GM23338 (cell line): ENCODE data around the gene ITPR3. TPM values are rescaled to one million over a fixed set of nuclear protein-coding genes. Genes with fewer than 3 reads are reported as not detected.

ENCODE experiments used
- ATAC-seq: fragments of 200-7000 bp; cut with Tn5 transposase; 3 replicates; pipeline ENCODE4 v1.9.1; 2020
- DNase-seq: peaks from one replicate; pipeline ENCODE4 v3.0.0-alpha.2; 2015; ENCODE audit warnings: low spot score
- H2AFZ ChIP-seq: fragments of 200-600 bp; sonication (generic); 2 replicates; pipeline ENCODE4 v1.8.0; 2016; ENCODE audit warnings: antibody characterized with exemption, mild to moderate bottlenecking, moderate library complexity
- H3F3A ChIP-seq: fragments of 200-600 bp; sonication (generic); replicated peaks from 2 replicates; pipeline ENCODE4 v1.8.0; 2017; ENCODE audit warnings: antibody characterized with exemption, mixed run types, low read depth
- H3K27ac ChIP-seq: fragments of 200-600 bp; sonication (generic); 2 replicates; pipeline ENCODE4 v1.6.1; 2016; ENCODE audit warnings: low read depth
- H3K27me3 ChIP-seq: fragments of 200-600 bp; sonication (generic); 2 replicates; pipeline ENCODE4 v1.8.0; 2016; ENCODE audit warnings: mild to moderate bottlenecking, mixed run types, moderate library complexity; ENCODE audit not compliant: insufficient read depth
- H3K36me3 ChIP-seq: fragments of 200-600 bp; sonication (generic); 2 replicates; pipeline ENCODE4 v1.8.0; 2016; ENCODE audit warnings: mild to moderate bottlenecking; ENCODE audit not compliant: insufficient read depth
- H3K4me1 ChIP-seq: fragments of 200-600 bp; sonication (generic); 2 replicates; pipeline ENCODE4 v1.8.0; 2016; ENCODE audit warnings: mild to moderate bottlenecking, moderate library complexity; ENCODE audit not compliant: insufficient read depth
- H3K4me2 ChIP-seq: fragments of 200-600 bp; sonication (generic); 2 replicates; pipeline ENCODE4 v1.7.1; 2017; ENCODE audit warnings: mixed run types
- H3K4me3 ChIP-seq: fragments of 200-600 bp; sonication (generic); 2 replicates; pipeline ENCODE4 v1.6.1; 2016; ENCODE audit warnings: mixed run types
- H3K79me2 ChIP-seq: fragments of 200-600 bp; sonication (generic); replicated peaks from 2 replicates; pipeline ENCODE4 v1.8.0; 2017; ENCODE audit warnings: mild to moderate bottlenecking; ENCODE audit not compliant: insufficient read depth
- H3K9me2 ChIP-seq: fragments of 200-600 bp; sonication (generic); 2 replicates; pipeline ENCODE4 v1.8.0; 2017; ENCODE audit not compliant: insufficient read depth
- H4K20me1 ChIP-seq: fragments of 200-600 bp; sonication (generic); replicated peaks from 2 replicates; pipeline ENCODE4 v1.8.0; 2017; ENCODE audit warnings: mild to moderate bottlenecking; ENCODE audit not compliant: insufficient read depth
- H3K27ac Mint-ChIP-seq: 2 replicates; pipeline ENCODE4 v1.8.0; 2020; ENCODE audit warnings: inconsistent platforms, mild to moderate bottlenecking, moderate library complexity, mixed read lengths
- H3K27me3 Mint-ChIP-seq: 3 replicates; pipeline ENCODE4 v1.8.0; 2022; ENCODE audit warnings: low read depth, mild to moderate bottlenecking, moderate library complexity, mixed read lengths, inconsistent platforms; ENCODE audit not compliant: insufficient read depth, poor library complexity
- H3K36me3 Mint-ChIP-seq: 3 replicates; pipeline ENCODE4 v1.8.0; 2021; ENCODE audit warnings: low read depth, mild to moderate bottlenecking, inconsistent platforms, moderate library complexity, mixed read lengths
- H3K4me1 Mint-ChIP-seq: 3 replicates; pipeline ENCODE4 v1.8.0; 2020; ENCODE audit warnings: mild to moderate bottlenecking, inconsistent platforms, mixed read lengths
- H3K4me3 Mint-ChIP-seq: 3 replicates; pipeline ENCODE4 v1.8.0; 2021; ENCODE audit warnings: moderate library complexity, mild to moderate bottlenecking, inconsistent platforms, mixed read lengths
- H3K9me3 Mint-ChIP-seq: 3 replicates; pipeline ENCODE4 v1.8.0; 2020; ENCODE audit warnings: moderate library complexity, mild to moderate bottlenecking, inconsistent platforms, mixed read lengths
- CREB1 ChIP-seq: fragments of 250-450 bp; sonication (Bioruptor Pico); IDR thresholded peaks from 2 replicates; pipeline ENCODE4 v1.5.0; 2020; ENCODE audit warnings: low read depth, mild to moderate bottlenecking, moderate library complexity
- EZH2 ChIP-seq: fragments of 200-600 bp; sonication (generic); IDR thresholded peaks from one replicate; pipeline ENCODE4 v1.8.0; 2017; ENCODE audit warnings: antibody characterized with exemption, mild to moderate bottlenecking, low read depth; ENCODE audit not compliant: unreplicated experiment
- EZH2phosphoT487 ChIP-seq: fragments of 200-600 bp; sonication (generic); IDR thresholded peaks from one replicate; pipeline ENCODE4 v1.8.1; 2018; ENCODE audit warnings: antibody characterized with exemption; ENCODE audit not compliant: unreplicated experiment
- JUNB ChIP-seq: IDR thresholded peaks from one replicate; pipeline ENCODE4 v1.6.1; 2016; ENCODE audit warnings: antibody characterized with exemption; ENCODE audit not compliant: unreplicated experiment
- NANOG ChIP-seq: IDR thresholded peaks from 2 replicates; pipeline ENCODE4 v1.6.1; 2016; ENCODE audit warnings: antibody characterized with exemption, borderline replicate concordance
- POLR2AphosphoS5 ChIP-seq: IDR thresholded peaks from 2 replicates; pipeline ENCODE4 v1.6.1; 2016; ENCODE audit warnings: antibody characterized with exemption, low read depth
- STAT1 ChIP-seq: IDR thresholded peaks from one replicate; pipeline ENCODE4 v1.6.1; 2016; ENCODE audit warnings: antibody characterized with exemption; ENCODE audit not compliant: unreplicated experiment
- ZNF114 ChIP-seq: fragments of 250-450 bp; sonication (Bioruptor Pico); IDR thresholded peaks from 2 replicates; pipeline ENCODE4 v1.5.0; 2020; ENCODE audit warnings: mild to moderate bottlenecking, moderate library complexity
- ZNF331 ChIP-seq: fragments of 250-450 bp; sonication (Bioruptor Pico); IDR thresholded peaks from 2 replicates; pipeline ENCODE4 v1.5.0; 2020; ENCODE audit warnings: low read depth, mild to moderate bottlenecking, moderate library complexity
- polyA plus RNA-seq: library from polyadenylated mRNA; unstranded; fragments of >200 nt; fragmentation: Nextera tagmentation; extraction: Ambion mirVana; gene quantifications from 2 replicates; pipeline ENCODE4 v1.2.1, GENCODE V29; 2016
- total RNA-seq: library from RNA; depleted of rRNA; stranded (reverse); fragments of >200 nt; shearing (Covaris generic); gene quantifications from 2 replicates; pipeline ENCODE4 v1.2.3, GENCODE V29; 2014
- TF ChIP-seq, protein P1 (sequence below), 2 experiments: fragments of 200-600 bp in 1 of 2; sonication (generic) in 1 of 2; conservative IDR thresholded peaks; 2 replicates each; pipeline versions ENCODE4 v1.5.1 to v1.6.1; 2016 to 2017; ENCODE audit warnings: antibody characterized with exemption in 2 of 2, low read depth in 2 of 2, mild to moderate bottlenecking in 2 of 2, moderate library complexity in 1 of 2
- TF ChIP-seq, protein P2 (sequence below): fragments of 250-450 bp; sonication (Bioruptor Pico); IDR thresholded peaks from 2 replicates; pipeline ENCODE4 v1.5.0; 2020; ENCODE audit warnings: mild to moderate bottlenecking, moderate library complexity
- TF ChIP-seq, protein P3 (sequence below): IDR thresholded peaks from 2 replicates; pipeline ENCODE4 v1.6.1; 2016; ENCODE audit warnings: antibody characterized with exemption
- TF ChIP-seq, protein P4 (sequence below): IDR thresholded peaks from one replicate; pipeline ENCODE4 v1.6.1; 2018; ENCODE audit warnings: antibody characterized with exemption; ENCODE audit not compliant: unreplicated experiment

ITPR3 gene
- total and polyA plus RNA-seq, 2 experiments from 2014 or later: 7.3 to 31.9 TPM

DNA sequence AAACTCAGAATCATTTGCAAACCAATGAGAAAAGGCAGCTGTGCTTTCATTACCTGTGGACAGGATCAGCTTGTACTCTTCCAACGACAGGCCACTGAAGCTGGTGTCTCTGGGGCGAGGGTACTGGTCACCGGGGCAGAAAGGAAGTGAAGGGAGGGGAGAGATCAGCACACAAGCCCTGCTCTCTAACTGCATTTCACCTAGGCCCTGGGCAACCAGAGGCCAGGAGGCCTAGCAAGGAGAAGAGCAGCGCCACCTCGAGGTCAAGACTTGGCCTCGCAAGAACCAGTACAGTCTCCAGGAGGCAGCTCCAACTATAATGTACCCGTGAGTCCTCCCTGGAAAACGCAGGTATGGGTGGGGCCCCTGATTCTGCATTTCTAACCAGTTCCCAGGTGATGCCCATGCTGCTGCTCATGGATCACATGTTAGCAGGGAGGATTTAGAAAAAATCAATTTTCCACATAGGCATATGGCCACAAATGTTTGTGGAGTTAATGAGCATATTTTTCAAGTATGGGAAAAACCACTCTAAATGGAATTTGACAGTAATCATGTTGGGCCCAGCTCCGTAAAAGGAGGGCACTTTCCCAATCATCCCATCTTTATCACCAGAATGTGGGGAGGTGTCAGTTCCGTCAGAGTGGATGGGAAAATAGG is 79.4 kb downstream of the ITPR3 start:
- peaks cover 48% of the 10 kb centered on the region for H3K36me3 Mint-ChIP-seq
- H3K9me3 Mint-ChIP-seq: no peaks in the 10 kb centered on the region
- H3K36me3 ChIP-seq: peaks cover 10% of the 10 kb centered on the region
- no peak overlapping the region for H3K27ac Mint-ChIP-seq
- H3K27me3 Mint-ChIP-seq: peaks cover 2% of the 10 kb centered on the region
- H3K4me3 Mint-ChIP-seq: no peak overlapping the region
- H3K9me2 ChIP-seq: no peaks in the 10 kb centered on the region
- H3K27me3 ChIP-seq: no peaks in the 10 kb centered on the region
- H2AFZ ChIP-seq: no peak overlapping the region
- H3K4me3 ChIP-seq: no peak overlapping the region
- H3K4me1 Mint-ChIP-seq: peaks cover 24% of the 10 kb centered on the region
- H3K27ac ChIP-seq: no peak overlapping the region
- H3K79me2 ChIP-seq: peaks cover 8% of the 10 kb centered on the region; the same call in 1 of the 2 replicates
- no peak overlapping the region for H3K4me2 ChIP-seq
- peak; percentile 95 for DNase-seq
- TF ChIP-seq, protein P1, sequence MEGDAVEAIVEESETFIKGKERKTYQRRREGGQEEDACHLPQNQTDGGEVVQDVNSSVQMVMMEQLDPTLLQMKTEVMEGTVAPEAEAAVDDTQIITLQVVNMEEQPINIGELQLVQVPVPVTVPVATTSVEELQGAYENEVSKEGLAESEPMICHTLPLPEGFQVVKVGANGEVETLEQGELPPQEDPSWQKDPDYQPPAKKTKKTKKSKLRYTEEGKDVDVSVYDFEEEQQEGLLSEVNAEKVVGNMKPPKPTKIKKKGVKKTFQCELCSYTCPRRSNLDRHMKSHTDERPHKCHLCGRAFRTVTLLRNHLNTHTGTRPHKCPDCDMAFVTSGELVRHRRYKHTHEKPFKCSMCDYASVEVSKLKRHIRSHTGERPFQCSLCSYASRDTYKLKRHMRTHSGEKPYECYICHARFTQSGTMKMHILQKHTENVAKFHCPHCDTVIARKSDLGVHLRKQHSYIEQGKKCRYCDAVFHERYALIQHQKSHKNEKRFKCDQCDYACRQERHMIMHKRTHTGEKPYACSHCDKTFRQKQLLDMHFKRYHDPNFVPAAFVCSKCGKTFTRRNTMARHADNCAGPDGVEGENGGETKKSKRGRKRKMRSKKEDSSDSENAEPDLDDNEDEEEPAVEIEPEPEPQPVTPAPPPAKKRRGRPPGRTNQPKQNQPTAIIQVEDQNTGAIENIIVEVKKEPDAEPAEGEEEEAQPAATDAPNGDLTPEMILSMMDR (conservative IDR thresholded peaks at IDR 0.05; ENCODE audit: low read depth in 2 of 2): peak; percentile 83 to 93
- TF ChIP-seq NANOG (no peak), STAT1 (no peak), CREB1 (CRISPR knock-in tag) (no peak), EZH2phosphoT487 (no peak), ZNF331 (CRISPR knock-in tag) (no peak), POLR2AphosphoS5 (peak; percentile 31; the same call in 1 of the 2 replicates), EZH2 (no peak), JUNB (no peak), ZNF114 (CRISPR knock-in tag) (no peak)
- TF ChIP-seq, protein P2, sequence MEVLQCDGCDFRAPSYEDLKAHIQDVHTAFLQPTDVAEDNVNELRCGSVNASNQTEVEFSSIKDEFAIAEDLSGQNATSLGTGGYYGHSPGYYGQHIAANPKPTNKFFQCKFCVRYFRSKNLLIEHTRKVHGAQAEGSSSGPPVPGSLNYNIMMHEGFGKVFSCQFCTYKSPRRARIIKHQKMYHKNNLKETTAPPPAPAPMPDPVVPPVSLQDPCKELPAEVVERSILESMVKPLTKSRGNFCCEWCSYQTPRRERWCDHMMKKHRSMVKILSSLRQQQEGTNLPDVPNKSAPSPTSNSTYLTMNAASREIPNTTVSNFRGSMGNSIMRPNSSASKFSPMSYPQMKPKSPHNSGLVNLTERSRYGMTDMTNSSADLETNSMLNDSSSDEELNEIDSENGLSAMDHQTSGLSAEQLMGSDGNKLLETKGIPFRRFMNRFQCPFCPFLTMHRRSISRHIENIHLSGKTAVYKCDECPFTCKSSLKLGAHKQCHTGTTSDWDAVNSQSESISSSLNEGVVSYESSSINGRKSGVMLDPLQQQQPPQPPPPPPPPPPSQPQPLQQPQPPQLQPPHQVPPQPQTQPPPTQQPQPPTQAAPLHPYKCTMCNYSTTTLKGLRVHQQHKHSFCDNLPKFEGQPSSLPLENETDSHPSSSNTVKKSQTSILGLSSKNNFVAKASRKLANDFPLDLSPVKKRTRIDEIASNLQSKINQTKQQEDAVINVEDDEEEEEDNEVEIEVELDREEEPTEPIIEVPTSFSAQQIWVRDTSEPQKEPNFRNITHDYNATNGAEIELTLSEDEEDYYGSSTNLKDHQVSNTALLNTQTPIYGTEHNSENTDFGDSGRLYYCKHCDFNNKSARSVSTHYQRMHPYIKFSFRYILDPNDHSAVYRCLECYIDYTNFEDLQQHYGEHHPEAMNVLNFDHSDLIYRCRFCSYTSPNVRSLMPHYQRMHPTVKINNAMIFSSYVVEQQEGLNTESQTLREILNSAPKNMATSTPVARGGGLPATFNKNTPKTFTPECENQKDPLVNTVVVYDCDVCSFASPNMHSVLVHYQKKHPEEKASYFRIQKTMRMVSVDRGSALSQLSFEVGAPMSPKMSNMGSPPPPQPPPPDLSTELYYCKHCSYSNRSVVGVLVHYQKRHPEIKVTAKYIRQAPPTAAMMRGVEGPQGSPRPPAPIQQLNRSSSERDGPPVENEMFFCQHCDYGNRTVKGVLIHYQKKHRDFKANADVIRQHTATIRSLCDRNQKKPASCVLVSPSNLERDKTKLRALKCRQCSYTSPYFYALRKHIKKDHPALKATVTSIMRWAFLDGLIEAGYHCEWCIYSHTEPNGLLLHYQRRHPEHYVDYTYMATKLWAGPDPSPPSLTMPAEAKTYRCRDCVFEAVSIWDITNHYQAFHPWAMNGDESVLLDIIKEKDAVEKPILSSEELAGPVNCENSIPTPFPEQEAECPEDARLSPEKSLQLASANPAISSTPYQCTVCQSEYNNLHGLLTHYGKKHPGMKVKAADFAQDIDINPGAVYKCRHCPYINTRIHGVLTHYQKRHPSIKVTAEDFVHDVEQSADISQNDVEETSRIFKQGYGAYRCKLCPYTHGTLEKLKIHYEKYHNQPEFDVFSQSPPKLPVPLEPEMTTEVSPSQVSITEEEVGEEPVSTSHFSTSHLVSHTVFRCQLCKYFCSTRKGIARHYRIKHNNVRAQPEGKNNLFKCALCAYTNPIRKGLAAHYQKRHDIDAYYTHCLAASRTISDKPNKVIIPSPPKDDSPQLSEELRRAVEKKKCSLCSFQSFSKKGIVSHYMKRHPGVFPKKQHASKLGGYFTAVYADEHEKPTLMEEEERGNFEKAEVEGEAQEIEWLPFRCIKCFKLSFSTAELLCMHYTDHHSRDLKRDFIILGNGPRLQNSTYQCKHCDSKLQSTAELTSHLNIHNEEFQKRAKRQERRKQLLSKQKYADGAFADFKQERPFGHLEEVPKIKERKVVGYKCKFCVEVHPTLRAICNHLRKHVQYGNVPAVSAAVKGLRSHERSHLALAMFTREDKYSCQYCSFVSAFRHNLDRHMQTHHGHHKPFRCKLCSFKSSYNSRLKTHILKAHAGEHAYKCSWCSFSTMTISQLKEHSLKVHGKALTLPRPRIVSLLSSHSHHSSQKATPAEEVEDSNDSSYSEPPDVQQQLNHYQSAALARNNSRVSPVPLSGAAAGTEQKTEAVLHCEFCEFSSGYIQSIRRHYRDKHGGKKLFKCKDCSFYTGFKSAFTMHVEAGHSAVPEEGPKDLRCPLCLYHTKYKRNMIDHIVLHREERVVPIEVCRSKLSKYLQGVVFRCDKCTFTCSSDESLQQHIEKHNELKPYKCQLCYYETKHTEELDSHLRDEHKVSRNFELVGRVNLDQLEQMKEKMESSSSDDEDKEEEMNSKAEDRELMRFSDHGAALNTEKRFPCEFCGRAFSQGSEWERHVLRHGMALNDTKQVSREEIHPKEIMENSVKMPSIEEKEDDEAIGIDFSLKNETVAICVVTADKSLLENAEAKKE (CRISPR knock-in tag): no peak
- TF ChIP-seq, protein P3, sequence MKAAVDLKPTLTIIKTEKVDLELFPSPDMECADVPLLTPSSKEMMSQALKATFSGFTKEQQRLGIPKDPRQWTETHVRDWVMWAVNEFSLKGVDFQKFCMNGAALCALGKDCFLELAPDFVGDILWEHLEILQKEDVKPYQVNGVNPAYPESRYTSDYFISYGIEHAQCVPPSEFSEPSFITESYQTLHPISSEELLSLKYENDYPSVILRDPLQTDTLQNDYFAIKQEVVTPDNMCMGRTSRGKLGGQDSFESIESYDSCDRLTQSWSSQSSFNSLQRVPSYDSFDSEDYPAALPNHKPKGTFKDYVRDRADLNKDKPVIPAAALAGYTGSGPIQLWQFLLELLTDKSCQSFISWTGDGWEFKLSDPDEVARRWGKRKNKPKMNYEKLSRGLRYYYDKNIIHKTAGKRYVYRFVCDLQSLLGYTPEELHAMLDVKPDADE: no peak
- TF ChIP-seq, protein P4, sequence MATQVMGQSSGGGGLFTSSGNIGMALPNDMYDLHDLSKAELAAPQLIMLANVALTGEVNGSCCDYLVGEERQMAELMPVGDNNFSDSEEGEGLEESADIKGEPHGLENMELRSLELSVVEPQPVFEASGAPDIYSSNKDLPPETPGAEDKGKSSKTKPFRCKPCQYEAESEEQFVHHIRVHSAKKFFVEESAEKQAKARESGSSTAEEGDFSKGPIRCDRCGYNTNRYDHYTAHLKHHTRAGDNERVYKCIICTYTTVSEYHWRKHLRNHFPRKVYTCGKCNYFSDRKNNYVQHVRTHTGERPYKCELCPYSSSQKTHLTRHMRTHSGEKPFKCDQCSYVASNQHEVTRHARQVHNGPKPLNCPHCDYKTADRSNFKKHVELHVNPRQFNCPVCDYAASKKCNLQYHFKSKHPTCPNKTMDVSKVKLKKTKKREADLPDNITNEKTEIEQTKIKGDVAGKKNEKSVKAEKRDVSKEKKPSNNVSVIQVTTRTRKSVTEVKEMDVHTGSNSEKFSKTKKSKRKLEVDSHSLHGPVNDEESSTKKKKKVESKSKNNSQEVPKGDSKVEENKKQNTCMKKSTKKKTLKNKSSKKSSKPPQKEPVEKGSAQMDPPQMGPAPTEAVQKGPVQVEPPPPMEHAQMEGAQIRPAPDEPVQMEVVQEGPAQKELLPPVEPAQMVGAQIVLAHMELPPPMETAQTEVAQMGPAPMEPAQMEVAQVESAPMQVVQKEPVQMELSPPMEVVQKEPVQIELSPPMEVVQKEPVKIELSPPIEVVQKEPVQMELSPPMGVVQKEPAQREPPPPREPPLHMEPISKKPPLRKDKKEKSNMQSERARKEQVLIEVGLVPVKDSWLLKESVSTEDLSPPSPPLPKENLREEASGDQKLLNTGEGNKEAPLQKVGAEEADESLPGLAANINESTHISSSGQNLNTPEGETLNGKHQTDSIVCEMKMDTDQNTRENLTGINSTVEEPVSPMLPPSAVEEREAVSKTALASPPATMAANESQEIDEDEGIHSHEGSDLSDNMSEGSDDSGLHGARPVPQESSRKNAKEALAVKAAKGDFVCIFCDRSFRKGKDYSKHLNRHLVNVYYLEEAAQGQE: no peak
- peak; percentile 97 for ATAC-seq
- 0 out of 2 replicates have a peak, but pooled peaks cover 2% of the 10 kb centered on the region for H3K4me1 ChIP-seq
- 0 out of 2 replicates have a peak, but pooled peaks cover 8% of the 10 kb centered on the region for H3F3A ChIP-seq
- H4K20me1 ChIP-seq: peaks cover 22% of the 10 kb centered on the region
